Chondrocyte (in vitro differentiated cells): ENCODE results near the gene MMRN2. TPM values are rescaled to one million over a fixed set of nuclear protein-coding genes. Genes with fewer than 3 reads are reported as not detected.

Experiments
- DNase-seq: peaks from one replicate; pipeline ENCODE4 v3.0.0; 2021; ENCODE audit warnings: mixed read lengths, low spot score
- H3K27ac Mint-ChIP-seq: one replicate; pipeline ENCODE4 v1.8.0; 2021; ENCODE audit warnings: mild to moderate bottlenecking, moderate library complexity, mixed read lengths; ENCODE audit not compliant: unreplicated experiment
- H3K27me3 Mint-ChIP-seq: 2 replicates; pipeline ENCODE4 v1.8.0; 2021; ENCODE audit warnings: low read depth, mixed read lengths
- H3K36me3 Mint-ChIP-seq: 2 replicates; pipeline ENCODE4 v1.8.0; 2021; ENCODE audit warnings: low read depth, mixed read lengths
- H3K4me1 Mint-ChIP-seq: 2 replicates; pipeline ENCODE4 v1.8.0; 2021; ENCODE audit warnings: low read depth, mild to moderate bottlenecking, mixed read lengths
- H3K4me3 Mint-ChIP-seq: one replicate; pipeline ENCODE4 v1.8.0; 2021; ENCODE audit warnings: mild to moderate bottlenecking, moderate library complexity, mixed read lengths; ENCODE audit not compliant: unreplicated experiment
- H3K9me3 Mint-ChIP-seq: 2 replicates; pipeline ENCODE4 v1.8.0; 2021; ENCODE audit warnings: low read depth, mixed read lengths
- CTCF ChIP-seq: fragments of 200-600 bp; sonication (generic); IDR thresholded peaks from 2 replicates; pipeline ENCODE4 v1.5.0; 2021; ENCODE audit warnings: antibody characterized with exemption, mild to moderate bottlenecking, moderate library complexity
- total RNA-seq: library from RNA; stranded (reverse); gene quantifications from 3 replicates; pipeline ENCODE4 v1.2.1, GENCODE V29; 2021

MMRN2 gene
- total RNA-seq, 1 donor from 2014 or later: 0.40 TPM

- no peaks in the 10 kb centered on the region for H3K27me3 Mint-ChIP-seq
- peaks cover 20% of the 10 kb centered on the region for H3K36me3 Mint-ChIP-seq
- no peak for TF ChIP-seq CTCF
- H3K27ac Mint-ChIP-seq: no peak overlapping the region
- no peaks in the 10 kb centered on the region for H3K9me3 Mint-ChIP-seq
- no peak for DNase-seq
- H3K4me1 Mint-ChIP-seq: peaks cover 4% of the 10 kb centered on the region
- no peak overlapping the region for H3K4me3 Mint-ChIP-seq
These were observed 34.9 kb downstream of the MMRN2 start for GRCh38 chr10:86922553-86922961.

- TF ChIP-seq CTCF: no peak
These were observed 39.4 kb downstream of the MMRN2 start for GRCh38 chr10:86918022-86918471.

GRCh38 chr10:86914734-86915133 is 42.7 kb downstream of the MMRN2 start:
- no peak for TF ChIP-seq CTCF
- no peak for DNase-seq
- Mint-ChIP-seq H3K27me3 (no peaks in the 10 kb centered on the region), H3K4me1 (peaks cover 4% of the 10 kb centered on the region), H3K9me3 (no peaks in the 10 kb centered on the region), H3K36me3 (peaks cover 28% of the 10 kb centered on the region), H3K4me3 (no peak overlapping the region), H3K27ac (no peak overlapping the region)

More at GRCh38 chr10:86918022-86918471, 39.4 kb downstream of the MMRN2 start:
- no peaks in the 10 kb centered on the region for H3K9me3 Mint-ChIP-seq
- H3K4me1 Mint-ChIP-seq: peaks cover 4% of the 10 kb centered on the region
- no peak overlapping the region for H3K4me3 Mint-ChIP-seq
- no peak overlapping the region for H3K27ac Mint-ChIP-seq
- peaks cover 34% of the 10 kb centered on the region for H3K36me3 Mint-ChIP-seq
- H3K27me3 Mint-ChIP-seq: no peaks in the 10 kb centered on the region
- DNase-seq: no peak

GRCh38 chr10:86905429-86905828 is 52.0 kb downstream of the MMRN2 start:
- Mint-ChIP-seq H3K4me3 (no peak overlapping the region), H3K27ac (no peak overlapping the region), H3K36me3 (peaks cover 31% of the 10 kb centered on the region), H3K27me3 (no peaks in the 10 kb centered on the region), H3K9me3 (peaks cover 18% of the 10 kb centered on the region), H3K4me1 (peaks cover 6% of the 10 kb centered on the region)
- DNase-seq: no peak
- no peak for TF ChIP-seq CTCF

GRCh38 chr10:86904600-86904999 is 52.8 kb downstream of the MMRN2 start:
- H3K4me1 Mint-ChIP-seq: peaks cover 9% of the 10 kb centered on the region
- no peak for TF ChIP-seq CTCF
- H3K9me3 Mint-ChIP-seq: peaks cover 18% of the 10 kb centered on the region
- no peaks in the 10 kb centered on the region for H3K27me3 Mint-ChIP-seq
- H3K27ac Mint-ChIP-seq: no peak overlapping the region
- peaks cover 31% of the 10 kb centered on the region for H3K36me3 Mint-ChIP-seq
- no peak for DNase-seq
- H3K4me3 Mint-ChIP-seq: no peak overlapping the region
